HG03442 (cell line): ENCODE measurements around the gene CDH16.
"Not testable (repeated sequence)": the region's sequence is repeated elsewhere in the genome, so short reads cannot be mapped to it uniquely, and the experiment has no call there.

Experiments
- ATAC-seq: cut with Tn5 transposase; IDR thresholded peaks from one replicate; pipeline ENCODE4 v1.9.1; 2021; ENCODE audit warnings: mild to moderate bottlenecking, moderate library complexity; ENCODE audit not compliant: unreplicated experiment

The CDH16 gene

GRCh38 chr16:66918803-66919568, at the start of gene CDH16:
TSS of gene CDH16 (minus strand) at chr16:66918885. CDS start at chr16:66918065, 820 bp downstream.
- ATAC-seq: no peak

- ATAC-seq: no peak
Observed at GRCh38 chr16:66964049-66964448, 45.4 kb upstream of the CDH16 start.

- ATAC-seq: no peak
Observed at GRCh38 chr16:66961914-66962313, 43.2 kb upstream of the CDH16 start.

GRCh38 chr16:66961065-66961744, 42.5 kb upstream of the CDH16 start, which contains the start of gene CES3:
TSS of gene CES3 (plus strand) at chr16:66961266. CDS start at chr16:66961308, 42 bp downstream.
- peak; percentile 77 for ATAC-seq

- no peak for ATAC-seq
Observed at GRCh38 chr16:66960270-66960669, 41.6 kb upstream of the CDH16 start.

- ATAC-seq: no peak
Observed at GRCh38 chr16:66959704-66960161, 41.0 kb upstream of the CDH16 start.

GRCh38 chr16:66958857-66959703, 40.4 kb upstream of the CDH16 start:
- ATAC-seq: no peak

GRCh38 chr16:66956154-66956457, 37.4 kb upstream of the CDH16 start:
- ATAC-seq: not testable (repeated sequence)

- ATAC-seq: not testable (repeated sequence)
Observed at GRCh38 chr16:66955363-66956153, 36.9 kb upstream of the CDH16 start.

- ATAC-seq: no peak
Observed at GRCh38 chr16:66954097-66954659, 35.5 kb upstream of the CDH16 start.

- no peak for ATAC-seq
Observed at GRCh38 chr16:66953462-66954096, 34.9 kb upstream of the CDH16 start.

- ATAC-seq: no peak
Observed at GRCh38 chr16:66952430-66953110, 33.9 kb upstream of the CDH16 start.

- no peak for ATAC-seq
Observed at GRCh38 chr16:66950971-66951790, 32.5 kb upstream of the CDH16 start.

- no peak for ATAC-seq
Observed at GRCh38 chr16:66950437-66950836, 31.8 kb upstream of the CDH16 start.

GRCh38 chr16:66949472-66949871, 30.8 kb upstream of the CDH16 start:
- no peak for ATAC-seq

GRCh38 chr16:66948837-66949225, 30.1 kb upstream of the CDH16 start:
- no peak for ATAC-seq

- ATAC-seq: no peak
Observed at GRCh38 chr16:66948134-66948836, 29.6 kb upstream of the CDH16 start.
